DND-41 (cell line): ENCODE data around the gene MR1.

ENCODE experiments used
- CTCF ChIP-seq: IDR thresholded peaks from 2 replicates; pipeline ENCODE4 v1.5.1; 2012; ENCODE audit warnings: borderline replicate concordance, low read length, moderate library complexity, mild to moderate bottlenecking; ENCODE audit not compliant: poor library complexity, severe bottlenecking; ENCODE audit errors: extremely low read depth
- EZH2 ChIP-seq: IDR thresholded peaks from 3 replicates; pipeline ENCODE4 v1.6.1; 2012; ENCODE audit warnings: borderline replicate concordance, low read depth, mild to moderate bottlenecking, moderate library complexity, low read length, inconsistent platforms; ENCODE audit not compliant: severe bottlenecking

- TF ChIP-seq CTCF (peak; percentile 22), EZH2 (no peak)
These were observed 56.1 kb downstream of the MR1 start for GRCh38 chr1:181089676-181090544.
